Activated CD8-positive, alpha-beta memory T cell treated with anti-CD3 and anti-CD28 coated beads, Interleukin-2, amount 50 U/mL, for 4 hours (primary cell): Measurements from ENCODE around the gene ZSCAN2.
A peak's percentile ranks its signal among the peaks of the same experiment; 100 is the strongest.
"Not testable (repeated sequence)": the region's sequence is repeated elsewhere in the genome, so short reads cannot be mapped to it uniquely, and the experiment has no call there.

ENCODE experiments used
- DNase-seq: peaks from one replicate; pipeline ENCODE4 v3.0.0-alpha.2; 2020

ZSCAN2 gene

GRCh38 chr15:84599906-84600305 is 903 bp upstream of the ZSCAN2 start:
- DNase-seq = no peak

- DNase-seq = peak; percentile 54
These were observed 500 bp upstream of the ZSCAN2 start for GRCh38 chr15:84600331-84600686.

GRCh38 chr15:84601555-84601838 is 688 bp downstream of the ZSCAN2 start:
- no peak for DNase-seq

GRCh38 chr15:84603630-84604379 is 3.0 kb downstream of the ZSCAN2 start:
- no peak for DNase-seq

GRCh38 chr15:84604826-84605553 is 4.2 kb downstream of the ZSCAN2 start:
- DNase-seq = peak; percentile 50

GRCh38 chr15:84605554-84605882 is 4.7 kb downstream of the ZSCAN2 start:
- DNase-seq = no peak

GRCh38 chr15:84606653-84607120 is 5.9 kb downstream of the ZSCAN2 start:
- DNase-seq = no peak

- no peak for DNase-seq
These were observed 8.0 kb downstream of the ZSCAN2 start for GRCh38 chr15:84608707-84609284.

GRCh38 chr15:84609818-84610525 is 9.2 kb downstream of the ZSCAN2 start:
- no peak for DNase-seq

GRCh38 chr15:84611631-84612030 is 10.8 kb downstream of the ZSCAN2 start:
- DNase-seq = no peak

GRCh38 chr15:84616235-84616634 is 15.4 kb downstream of the ZSCAN2 start:
- DNase-seq = no peak

GRCh38 chr15:84620626-84621025 is 19.8 kb downstream of the ZSCAN2 start:
- DNase-seq = no peak

GRCh38 chr15:84621358-84621979 is 20.7 kb downstream of the ZSCAN2 start:
- DNase-seq = no peak

- no peak for DNase-seq
These were observed 23.6 kb downstream of the ZSCAN2 start for GRCh38 chr15:84624359-84624758.

- no peak for DNase-seq
These were observed 24.3 kb downstream of the ZSCAN2 start for GRCh38 chr15:84625123-84625522.

GRCh38 chr15:84629033-84629432 is 28.2 kb downstream of the ZSCAN2 start:
- no peak for DNase-seq

GRCh38 chr15:84631706-84632272 is 31.0 kb downstream of the ZSCAN2 start:
- no peak for DNase-seq

- DNase-seq = peak; percentile 70
These were observed 32.8 kb downstream of the ZSCAN2 start for GRCh38 chr15:84633311-84634227.

- DNase-seq = no peak
These were observed 33.5 kb downstream of the ZSCAN2 start for GRCh38 chr15:84634228-84634837.

GRCh38 chr15:84638103-84638502 is 37.3 kb downstream of the ZSCAN2 start:
- no peak for DNase-seq

GRCh38 chr15:84641871-84642270 is 41.1 kb downstream of the ZSCAN2 start:
- DNase-seq = not testable (repeated sequence)
